CD4-positive, CD25-positive, alpha-beta regulatory T cell (primary cell): ENCODE measurements around the gene COL9A3. TPM values are rescaled to one million over a fixed set of nuclear protein-coding genes. Genes with fewer than 3 reads are reported as not detected.

Experiments
- ATAC-seq, 2 donors: fragments of 150-1000 bp; cut with Tn5 transposase; one replicate each; pipeline ENCODE4 v1.10.0; 2021; ENCODE audit warnings: low read depth in 2 of 2, moderate number of reproducible peaks in 2 of 2, moderate library complexity in 1 of 2
- DNase-seq, 3 donors: peaks; one replicate each; pipeline versions ENCODE4 v3.0.0 to v3.0.0-alpha.2; 2012 to 2022; ENCODE audit warnings: mixed read lengths in 1 of 3
- H3K27ac ChIP-seq: one replicate; pipeline ENCODE4 v1.7.0; 2013; ENCODE audit warnings: mild to moderate bottlenecking, low read length; ENCODE audit not compliant: insufficient read depth, poor library complexity, severe bottlenecking
- H3K27me3 ChIP-seq: one replicate; pipeline ENCODE4 v1.7.0; 2013; ENCODE audit warnings: low read length; ENCODE audit not compliant: control insufficient read depth, insufficient read depth
- H3K36me3 ChIP-seq: one replicate; pipeline ENCODE4 v1.7.0; 2013; ENCODE audit warnings: mild to moderate bottlenecking, low read length, moderate library complexity; ENCODE audit not compliant: control insufficient read depth, insufficient read depth
- H3K4me1 ChIP-seq: 2 replicates; pipeline ENCODE4 v1.7.0; 2013; ENCODE audit warnings: mild to moderate bottlenecking, low read length; ENCODE audit not compliant: insufficient read depth, control insufficient read depth, poor library complexity, severe bottlenecking
- H3K4me3 ChIP-seq: one replicate; pipeline ENCODE4 v1.7.0; 2013; ENCODE audit warnings: low read depth, mild to moderate bottlenecking, low read length, moderate library complexity
- H3K9me3 ChIP-seq, 2 experiments: 1 replicate in 1 of 2; 2 replicates in 1 of 2; pipeline ENCODE4 v1.7.0; 2013; ENCODE audit warnings: low read length in 2 of 2, mild to moderate bottlenecking in 1 of 2, moderate library complexity in 1 of 2; ENCODE audit not compliant: control insufficient read depth in 2 of 2
- H3K27ac Mint-ChIP-seq, 3 donors: one replicate each; pipeline ENCODE4 v1.8.0; 2020 to 2022; ENCODE audit warnings: mild to moderate bottlenecking in 3 of 3, mixed read lengths in 3 of 3, moderate library complexity in 2 of 3
- H3K27me3 Mint-ChIP-seq: one replicate; pipeline ENCODE4 v1.8.0; 2022; ENCODE audit warnings: mild to moderate bottlenecking, mixed read lengths
- H3K36me3 Mint-ChIP-seq: one replicate; pipeline ENCODE4 v1.8.0; 2020; ENCODE audit warnings: mixed read lengths
- H3K4me1 Mint-ChIP-seq, 4 donors: one replicate each; pipeline ENCODE4 v1.8.0; 2020 to 2022; ENCODE audit warnings: mixed read lengths in 4 of 4, mild to moderate bottlenecking in 1 of 4
- H3K4me3 Mint-ChIP-seq, 4 donors: one replicate each; pipeline ENCODE4 v1.8.0; 2020 to 2022; ENCODE audit warnings: mild to moderate bottlenecking in 4 of 4, mixed read lengths in 4 of 4, moderate library complexity in 3 of 4
- H3K9me3 Mint-ChIP-seq, 7 donors: one replicate each; pipeline ENCODE4 v1.8.0; 2020 to 2022; ENCODE audit warnings: mixed read lengths in 7 of 7, mild to moderate bottlenecking in 3 of 7, moderate library complexity in 2 of 7
- polyA plus RNA-seq, 4 donors: library from polyadenylated mRNA; unstranded; fragments of 300-500 nt; fragmentation: Illumina TruSeq; gene quantifications; one replicate each; pipeline ENCODE4 v1.2.3, GENCODE V29; 2021
- total RNA-seq: library from RNA; stranded (reverse); gene quantifications from one replicate; pipeline ENCODE4 v1.2.3, GENCODE V29; 2022

COL9A3 gene
- total and polyA plus RNA-seq, 5 donors from 2014 or later = not detected

DNA sequence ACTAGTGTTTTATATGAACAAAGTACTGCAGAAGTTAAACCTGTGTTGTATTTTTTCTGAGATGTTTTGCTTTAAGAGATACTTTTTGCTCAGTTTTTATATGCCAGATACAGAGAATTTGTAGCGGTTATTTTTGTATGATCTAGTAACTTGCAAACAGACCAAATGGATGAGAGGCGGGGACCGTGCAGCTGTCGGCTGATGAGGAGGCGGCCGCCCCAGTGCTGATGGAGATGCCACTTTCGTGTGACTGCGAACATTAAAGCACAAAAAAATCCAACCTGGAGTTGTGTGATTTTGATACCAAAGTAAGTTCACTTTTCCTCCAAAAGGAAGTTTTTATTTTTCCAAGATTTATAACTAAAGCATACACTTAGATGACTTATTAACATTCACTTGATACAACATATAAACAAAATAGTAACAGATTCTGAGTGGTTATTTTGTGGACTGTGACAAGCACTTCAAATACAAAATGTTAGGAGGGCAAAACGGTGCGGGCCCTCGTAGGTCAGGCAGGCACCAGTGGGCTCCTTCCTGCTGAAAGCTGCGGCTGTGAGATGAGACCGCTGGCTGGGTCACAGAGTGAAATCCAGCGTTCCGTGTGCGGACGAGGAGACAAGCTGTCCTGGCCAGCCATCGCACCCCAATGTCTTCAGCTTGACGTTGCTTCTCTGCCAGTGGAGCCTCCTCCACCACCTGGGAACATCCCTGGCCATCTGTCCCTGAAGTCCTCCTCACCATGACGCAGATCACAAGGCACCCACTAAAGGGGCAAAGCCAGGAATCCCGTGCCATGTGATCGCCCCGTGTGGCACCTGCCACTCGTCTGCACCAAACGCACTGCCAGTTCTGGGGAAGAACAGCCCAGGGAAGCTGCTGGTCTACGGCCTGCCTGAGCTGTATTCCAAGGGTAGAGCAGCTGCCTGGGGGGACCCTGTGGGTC is 16.3 kb upstream of the COL9A3 start:
- Histone ChIP-seq H3K9me3 (no peaks in the 10 kb centered on the region), H3K4me1 (peaks cover 27% of the 10 kb centered on the region), H3K4me3 (no peak overlapping the region), H3K27ac (no peak overlapping the region), H3K36me3 (peaks cover 11% of the 10 kb centered on the region), H3K27me3 (no peaks in the 10 kb centered on the region)
- peak overlapping the region in 2 of 4 donors; percentile 47 to 71 for H3K4me3 Mint-ChIP-seq
- no peak overlapping the region for H3K27ac Mint-ChIP-seq
- H3K4me1 Mint-ChIP-seq = peaks cover 0 to 40% (median 16%) of the 10 kb centered on the region in 4 donors
- H3K27me3 Mint-ChIP-seq = peaks cover 12% of the 10 kb centered on the region
- no peak for DNase-seq
- no peaks in the 10 kb centered on the region for H3K9me3 Mint-ChIP-seq
- no peak for ATAC-seq
- peaks cover 25% of the 10 kb centered on the region for H3K36me3 Mint-ChIP-seq

DNA sequence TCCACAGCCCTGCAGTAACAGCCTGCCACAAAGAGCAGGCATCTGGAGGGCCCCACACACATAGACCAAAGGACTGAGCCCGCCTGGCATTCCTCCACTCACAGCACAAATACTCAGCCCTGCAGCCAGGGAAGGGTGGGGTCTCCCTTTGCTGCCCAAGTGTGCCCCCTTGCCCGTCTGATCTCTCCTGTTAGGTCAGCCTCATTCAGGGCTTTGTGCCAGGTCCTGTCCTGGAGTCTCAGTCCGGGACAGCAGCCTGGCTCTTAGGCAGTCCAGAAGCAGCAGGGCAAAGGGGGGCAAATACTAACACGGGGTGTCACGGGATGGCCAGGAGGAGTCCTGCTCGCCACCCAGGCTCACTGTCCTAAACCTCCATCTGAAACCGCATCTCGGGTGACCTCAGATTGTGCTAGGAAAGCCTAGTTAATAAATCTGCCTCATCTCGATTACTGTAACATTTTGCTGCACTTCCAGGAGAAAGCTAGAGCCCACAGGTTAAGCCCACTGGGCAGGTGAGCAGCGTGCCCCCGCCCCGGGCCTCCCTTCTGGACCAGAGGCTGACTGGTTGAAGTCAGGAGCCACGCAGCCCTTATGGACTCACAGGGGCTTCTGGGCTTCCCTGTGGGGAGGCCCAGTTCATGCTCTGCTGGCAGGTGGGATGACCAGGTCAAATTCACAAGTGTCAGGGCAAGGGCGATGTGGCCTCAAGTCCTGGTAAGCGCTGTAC is 15.4 kb upstream of the COL9A3 start:
- Mint-ChIP-seq H3K27me3 (peaks cover 6% of the 10 kb centered on the region), H3K36me3 (peaks cover 25% of the 10 kb centered on the region), H3K4me1 (peaks cover 0 to 41% (median 13%) of the 10 kb centered on the region in 4 donors), H3K9me3 (no peaks in the 10 kb centered on the region), H3K4me3 (peak overlapping the region in 2 of 4 donors; percentile 47 to 71), H3K27ac (no peak overlapping the region)
- peaks cover 30% of the 10 kb centered on the region for H3K4me1 ChIP-seq
- ATAC-seq (no peak), DNase-seq (no peak)
- no peaks in the 10 kb centered on the region for H3K27me3 ChIP-seq
- no peaks in the 10 kb centered on the region for H3K9me3 ChIP-seq
- peaks cover 11% of the 10 kb centered on the region for H3K36me3 ChIP-seq
- H3K4me3 ChIP-seq = no peak overlapping the region
- no peak overlapping the region for H3K27ac ChIP-seq

DNA sequence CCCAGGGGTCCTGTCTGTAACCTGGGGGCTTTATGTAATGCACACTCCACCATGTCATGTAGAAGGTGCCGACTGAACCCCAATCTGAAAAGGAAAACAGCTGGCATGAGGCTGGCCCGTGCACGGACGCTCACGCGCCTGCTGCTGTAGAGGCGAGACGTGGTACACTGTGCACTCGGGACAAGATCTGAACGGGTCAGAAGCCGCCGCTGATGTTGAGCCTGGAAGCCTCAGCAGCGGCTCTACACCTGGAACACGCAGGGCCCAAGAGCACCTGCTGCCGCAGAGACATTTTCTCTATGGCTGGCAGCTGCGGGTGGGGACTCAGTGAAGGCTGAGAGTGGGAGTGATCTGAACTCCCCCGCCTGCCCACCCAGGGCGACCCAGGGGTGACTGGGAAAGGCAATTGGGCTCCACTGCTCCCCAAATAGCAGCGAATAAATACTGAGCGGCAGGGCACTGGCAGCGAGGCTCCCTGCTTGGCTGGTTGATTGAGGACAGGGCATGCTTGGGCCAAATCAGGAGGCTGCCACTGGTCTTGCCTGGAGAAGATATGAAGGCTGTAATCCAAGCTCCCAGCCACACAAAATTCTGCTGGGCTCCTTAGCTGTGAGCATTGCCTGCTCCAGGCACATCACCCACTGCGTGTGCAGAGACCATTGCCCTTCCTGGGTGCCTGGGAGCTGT is 14.7 kb upstream of the COL9A3 start:
- peaks cover 0 to 45% (median 16%) of the 10 kb centered on the region in 4 donors for H3K4me1 Mint-ChIP-seq
- peak overlapping the region in 3 of 4 donors; percentile 50 to 95 (median 52) for H3K4me3 Mint-ChIP-seq
- peaks cover 25% of the 10 kb centered on the region for H3K36me3 Mint-ChIP-seq
- H3K27me3 Mint-ChIP-seq = peaks cover 6% of the 10 kb centered on the region
- Histone ChIP-seq H3K27ac (no peak overlapping the region), H3K4me3 (no peak overlapping the region), H3K9me3 (no peaks in the 10 kb centered on the region), H3K4me1 (peaks cover 33% of the 10 kb centered on the region), H3K36me3 (peaks cover 11% of the 10 kb centered on the region), H3K27me3 (no peaks in the 10 kb centered on the region)
- no peak for DNase-seq
- H3K27ac Mint-ChIP-seq = no peak overlapping the region
- ATAC-seq = no peak
- H3K9me3 Mint-ChIP-seq = no peaks in the 10 kb centered on the region

DNA sequence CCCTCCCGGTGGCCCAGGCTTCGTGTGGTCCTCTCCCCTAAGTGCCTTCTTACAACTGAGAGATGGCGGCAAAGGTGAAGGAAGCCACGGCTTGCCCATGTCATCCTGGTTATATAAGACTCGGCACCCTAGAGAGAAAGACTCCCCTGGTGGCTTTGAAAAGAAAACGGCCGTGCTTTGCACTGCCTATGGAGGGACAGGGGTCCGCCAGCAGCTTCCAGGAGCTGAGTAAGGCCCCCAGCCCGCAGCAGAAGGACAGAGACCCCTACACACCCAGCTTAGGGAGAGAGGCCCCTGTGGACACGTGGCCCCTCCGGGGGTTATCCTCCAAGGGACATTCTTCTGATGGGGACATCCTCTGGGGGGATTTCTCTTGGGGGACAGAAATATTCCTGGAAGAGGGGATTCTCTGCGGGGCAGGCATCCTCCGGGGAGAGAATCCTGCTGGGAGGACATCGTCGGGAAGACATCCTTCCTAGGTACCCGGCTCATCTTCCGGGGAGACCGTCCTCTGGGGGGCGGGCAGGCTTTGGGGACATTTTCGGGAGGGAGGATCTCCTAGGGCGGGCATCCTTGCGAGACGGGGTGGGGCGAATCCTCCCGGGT is 12.7 kb upstream of the COL9A3 start:
- peak overlapping the region; percentile 82 for H3K27ac ChIP-seq
- no peaks in the 10 kb centered on the region for H3K9me3 Mint-ChIP-seq
- peak overlapping the region; percentile 90 to 97 (median 96) for H3K4me3 Mint-ChIP-seq
- H3K27me3 Mint-ChIP-seq = peaks cover 6% of the 10 kb centered on the region
- peak overlapping the region; percentile 95 to 96 (median 95) for H3K27ac Mint-ChIP-seq
- H3K36me3 Mint-ChIP-seq = peaks cover 17% of the 10 kb centered on the region
- peaks cover 38% of the 10 kb centered on the region for H3K4me1 ChIP-seq
- H3K9me3 ChIP-seq = no peaks in the 10 kb centered on the region
- DNase-seq = peak in 2 of 3 donors; percentile 33 to 49
- no peak for ATAC-seq
- peaks cover 0 to 39% (median 20%) of the 10 kb centered on the region in 4 donors for H3K4me1 Mint-ChIP-seq
- peaks cover 14% of the 10 kb centered on the region for H3K36me3 ChIP-seq
- H3K27me3 ChIP-seq = no peaks in the 10 kb centered on the region
- peak overlapping the region; percentile 68 for H3K4me3 ChIP-seq

DNA sequence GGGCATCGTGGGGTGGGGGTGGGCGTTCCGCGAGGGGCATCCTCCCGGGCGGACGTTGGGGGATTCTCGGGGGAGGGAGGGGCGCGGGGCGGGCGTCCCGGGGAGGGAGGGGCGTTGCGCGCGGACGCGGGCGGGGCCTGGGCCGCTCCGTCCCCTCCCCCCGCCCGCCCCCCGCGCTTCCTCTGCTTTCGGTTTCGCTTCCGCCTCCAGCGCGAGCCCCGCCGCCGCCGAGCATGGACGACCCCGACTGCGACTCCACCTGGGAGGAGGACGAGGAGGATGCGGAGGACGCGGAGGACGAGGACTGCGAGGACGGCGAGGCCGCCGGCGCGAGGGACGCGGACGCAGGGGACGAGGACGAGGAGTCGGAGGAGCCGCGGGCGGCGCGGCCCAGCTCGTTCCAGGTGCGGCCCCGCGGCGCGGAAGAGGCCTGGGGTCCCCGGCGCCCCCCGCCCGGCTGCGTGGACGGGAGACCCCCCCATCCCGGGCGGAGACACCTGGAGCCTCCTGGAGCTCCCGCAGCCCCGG is 12.2 kb upstream of the COL9A3 start, which contains the start of gene OGFR:
Gene OGFR (plus strand): TSS at position 209 of the 528 bp plus-strand sequence. CDS start 25 bp downstream, at position 234.
- Mint-ChIP-seq H3K4me1 (peaks cover 0 to 39% (median 20%) of the 10 kb centered on the region in 4 donors), H3K36me3 (peaks cover 13% of the 10 kb centered on the region), H3K27ac (peak within 1 kb of the TSS; percentile 95 to 96 (median 95)), H3K9me3 (no peaks in the 10 kb centered on the region), H3K4me3 (peak within 1 kb of the TSS; percentile 90 to 97 (median 96)), H3K27me3 (peaks cover 6% of the 10 kb centered on the region)
- Histone ChIP-seq H3K4me3 (peak within 1 kb of the TSS; percentile 68), H3K27ac (peak within 1 kb of the TSS; percentile 82), H3K27me3 (no peaks in the 10 kb centered on the region), H3K36me3 (peaks cover 20% of the 10 kb centered on the region), H3K4me1 (peaks cover 38% of the 10 kb centered on the region), H3K9me3 (no peaks in the 10 kb centered on the region)
- peak; percentile 65 for ATAC-seq
- DNase-seq = peak; percentile 71 to 79 (median 75)

DNA sequence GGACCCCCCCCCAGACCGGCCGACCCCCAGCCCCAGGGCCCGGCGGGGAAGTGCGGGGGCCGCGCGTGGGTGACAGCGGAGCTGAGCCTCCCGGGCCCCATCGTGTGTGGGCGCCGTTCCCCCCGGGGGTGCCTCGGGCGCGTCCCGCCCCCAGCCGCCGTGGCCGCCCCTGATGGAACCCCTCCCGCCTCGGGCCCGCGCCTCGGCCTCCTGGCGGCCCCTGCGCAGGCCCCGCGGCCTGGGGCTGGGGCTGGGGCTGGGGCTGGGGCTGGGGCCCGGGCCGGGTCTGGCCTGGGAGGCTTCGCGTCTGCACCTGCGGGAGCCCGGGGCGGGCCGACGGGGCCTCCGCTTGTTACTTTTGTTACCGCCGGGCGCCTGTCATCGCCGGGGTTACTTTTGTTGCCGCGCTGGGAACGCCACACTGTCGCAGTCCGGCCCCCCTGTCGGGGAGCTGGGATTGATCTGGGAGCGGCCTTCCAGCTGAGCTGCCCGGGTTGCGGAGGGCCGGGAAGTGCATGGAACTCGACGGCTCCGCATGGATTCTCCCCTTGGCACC is 11.6 kb upstream of the COL9A3 start:
- Histone ChIP-seq H3K4me3 (peak overlapping the region; percentile 48), H3K36me3 (peaks cover 21% of the 10 kb centered on the region), H3K27me3 (no peaks in the 10 kb centered on the region), H3K9me3 (no peaks in the 10 kb centered on the region), H3K27ac (peak overlapping the region; percentile 82), H3K4me1 (peaks cover 38% of the 10 kb centered on the region)
- DNase-seq (peak in 1 of 3 donors; percentile 31), ATAC-seq (peak; percentile 8 to 26)
- no peaks in the 10 kb centered on the region for H3K9me3 Mint-ChIP-seq
- H3K4me3 Mint-ChIP-seq = peak overlapping the region; percentile 78 to 90 (median 86)
- H3K36me3 Mint-ChIP-seq = peaks cover 10% of the 10 kb centered on the region
- H3K27ac Mint-ChIP-seq = peak overlapping the region; percentile 60 to 95 (median 69)
- peaks cover 6% of the 10 kb centered on the region for H3K27me3 Mint-ChIP-seq
- peaks cover 0 to 36% (median 20%) of the 10 kb centered on the region in 4 donors for H3K4me1 Mint-ChIP-seq
